Panc1 (cell line): ENCODE measurements around the gene ADAMTS4. TPM values are rescaled to one million over a fixed set of nuclear protein-coding genes. Genes with fewer than 3 reads are reported as not detected.

Experiments used
- ATAC-seq: fragments of 200-7000 bp; cut with Tn5 transposase; 2 replicates; pipeline ENCODE4 v1.9.1; 2020; ENCODE audit warnings: mild to moderate bottlenecking, moderate library complexity
- BruUV-seq: library from RNA; stranded (reverse); fragments of 400-500 nt; replicated peaks from 2 replicates; lab custom pipeline; 2021; lab: Mats Ljungman, UMichigan
- CTCF ChIA-PET: fragments of 300-600 bp; sonication (Branson Sonifier 250); formaldehyde crosslinking; loops from one replicate; lab custom pipeline; 2022; ENCODE audit warnings: antibody characterized with exemption; lab: Charles Lee
- POLR2A ChIA-PET: fragments of 300-600 bp; sonication (Branson Sonifier 250); formaldehyde crosslinking; loops from one replicate; lab custom pipeline; 2022; ENCODE audit warnings: antibody characterized with exemption; lab: Charles Lee
- DNase-seq: peaks from one replicate; pipeline ENCODE4 v3.0.0-alpha.2; 2010; ENCODE audit warnings: low read depth, low spot score
- H3K27ac ChIP-seq: 2 replicates; pipeline ENCODE4 v1.5.1; 2011; ENCODE audit warnings: mild to moderate bottlenecking, low read length, inconsistent platforms
- H3K27me3 ChIP-seq: fragments of 200-500 bp; sonication (Bioruptor generic); 2 replicates; pipeline ENCODE4 v1.6.0; 2014; ENCODE audit warnings: low read length, inconsistent platforms; ENCODE audit not compliant: control insufficient read depth, insufficient read depth
- H3K36me3 ChIP-seq: fragments of 200-500 bp; sonication (Bioruptor generic); 2 replicates; pipeline ENCODE4 v1.5.1; 2014; ENCODE audit warnings: inconsistent platforms, mild to moderate bottlenecking, low read length, moderate library complexity; ENCODE audit not compliant: control insufficient read depth, insufficient read depth
- H3K4me1 ChIP-seq: 2 replicates; pipeline ENCODE4 v1.5.1; 2011; ENCODE audit warnings: inconsistent platforms, mild to moderate bottlenecking, low read length, moderate library complexity; ENCODE audit not compliant: control insufficient read depth, insufficient read depth
- H3K4me3 ChIP-seq, 2 experiments: 2 replicates each; pipeline ENCODE4 v1.5.1; 2011 to 2012; ENCODE audit warnings: low read depth in 2 of 2, low read length in 2 of 2, mild to moderate bottlenecking in 2 of 2, inconsistent platforms in 1 of 2, moderate library complexity in 1 of 2
- H3K9me3 ChIP-seq: fragments of 200-500 bp; sonication (Bioruptor generic); 2 replicates; pipeline ENCODE4 v1.5.1; 2014; ENCODE audit warnings: low read depth, mild to moderate bottlenecking, inconsistent platforms, low read length, moderate library complexity; ENCODE audit not compliant: control insufficient read depth, insufficient read depth
- CTCF ChIP-seq: fragments of 450-650 bp; IDR thresholded peaks from 2 replicates; pipeline ENCODE4 v1.5.1; 2017; ENCODE audit warnings: mild to moderate bottlenecking
- POLR2AphosphoS5 ChIP-seq: IDR thresholded peaks from 2 replicates; pipeline ENCODE4 v1.6.1; 2012; ENCODE audit warnings: mild to moderate bottlenecking, low read depth, low read length, moderate library complexity
- REST ChIP-seq, 2 experiments: IDR thresholded peaks; 2 replicates each; pipeline ENCODE4 v1.6.1; 2011 to 2012; ENCODE audit warnings: low read depth in 2 of 2, control low read depth in 1 of 2, low read length in 1 of 2, mild to moderate bottlenecking in 1 of 2, moderate library complexity in 1 of 2; ENCODE audit not compliant: insufficient read depth in 1 of 2
- in situ Hi-C: cut with HindIII; loops from 2 replicates; pipeline ENCODE4 v1.10.0; 2016; ENCODE audit warnings: low sequenced_read_pairs, low pct_unique_long_range_greater_than_20kb
- intact Hi-C: fragments of 100-400 bp; cut with micrococcal nuclease; formaldehyde crosslinking; loops from one replicate; pipeline ENCODE4 v1.10.0; 2022; ENCODE audit not compliant: unreplicated experiment
- total RNA-seq: library from RNA; stranded (reverse); gene quantifications from one replicate; pipeline ENCODE4 v1.2.1, GENCODE V29; 2021; ENCODE audit not compliant: unreplicated experiment

Gene ADAMTS4
- total RNA-seq, 1 experiment from 2014 or later, result 0.26 TPM

DNA sequence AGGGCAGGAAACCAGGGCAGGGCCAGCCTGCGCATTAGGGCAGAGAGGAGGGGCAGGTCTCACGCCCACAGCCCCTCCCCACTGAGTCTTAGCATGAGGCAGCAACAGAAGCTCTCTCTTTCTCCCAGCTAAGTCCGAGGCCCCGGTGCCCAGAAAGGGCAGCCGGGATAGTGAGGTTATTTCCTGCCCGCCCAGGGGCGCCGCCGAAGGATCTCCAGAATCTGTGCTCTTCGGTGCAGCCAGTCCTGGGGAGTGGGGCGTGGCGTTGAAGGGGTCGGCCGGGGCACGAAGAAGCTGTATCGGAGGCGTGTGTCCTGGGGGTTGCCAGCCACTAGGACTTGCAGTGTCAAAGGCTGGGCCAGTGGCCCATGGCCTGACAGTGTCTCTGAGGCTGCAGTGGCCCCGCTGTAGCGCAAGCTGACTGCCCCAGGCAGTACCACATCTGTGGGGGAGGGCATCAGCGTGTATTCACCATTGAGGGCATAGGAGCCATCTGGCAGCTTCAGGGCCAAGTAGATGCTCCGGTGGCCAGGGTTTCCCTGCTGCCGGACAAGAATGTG, 7.8 kb downstream of the ADAMTS4 start:
- Histone ChIP-seq H3K27me3 (no peaks in the 10 kb centered on the region), H3K9me3 (no peaks in the 10 kb centered on the region), H3K36me3 (no peaks in the 10 kb centered on the region), H3K27ac (no peak overlapping the region), H3K4me1 (no peaks in the 10 kb centered on the region), H3K4me3 (no peak overlapping the region)
- BruUV-seq, result no TSS peak
- intact Hi-C loops (loop anchor here (5.0 kb wide), 1 partner anchor 181 kb away; no protein-coding TSS in a partner anchor), in situ Hi-C loops (no loop called here)
- DNase-seq (no peak), ATAC-seq (no peak)
- ChIA-PET CTCF (interaction anchor here (0.8 to 1.2 kb wide), 2 partner anchors 189 to 191 kb away, joined by 3 read pairs; no protein-coding TSS in a partner anchor), POLR2A (interaction anchor here (0.5 to 0.6 kb wide), 2 partner anchors 12 to 198 kb away, joined by 4 read pairs; no protein-coding TSS in a partner anchor)
- TF ChIP-seq REST (IDR thresholded peaks at IDR 0.05; ENCODE audit: insufficient read depth in 1 of 2, low read depth in 2 of 2, low read length in 1 of 2), result no peak

DNA sequence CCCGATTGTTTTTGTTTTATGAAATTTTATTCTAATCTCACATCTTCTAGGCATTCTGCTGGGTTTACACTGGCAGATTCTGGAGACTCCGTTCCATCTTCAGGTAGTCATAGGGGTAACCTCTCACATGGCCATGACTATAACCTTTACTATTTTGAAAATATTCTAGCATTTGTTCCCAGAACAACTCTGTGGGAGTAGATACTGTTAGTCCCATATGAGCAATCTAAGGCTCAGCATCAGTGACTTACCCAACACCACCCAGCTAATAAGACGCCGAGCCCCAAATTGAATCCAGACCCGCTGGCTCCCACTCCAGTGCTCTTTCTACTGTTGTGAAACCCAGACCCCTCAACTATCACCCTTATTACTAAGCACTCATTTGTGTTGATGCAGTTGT, 9.8 kb downstream of the ADAMTS4 start:
- DNase-seq (no peak), ATAC-seq (no peak)
- ChIA-PET POLR2A (no interaction called here), CTCF (no interaction called here)
- Histone ChIP-seq H3K4me3 (no peak overlapping the region), H3K27me3 (no peaks in the 10 kb centered on the region), H3K36me3 (no peaks in the 10 kb centered on the region), H3K27ac (no peak overlapping the region), H3K4me1 (no peaks in the 10 kb centered on the region), H3K9me3 (no peaks in the 10 kb centered on the region)
- intact Hi-C loops (no loop called here), in situ Hi-C loops (no loop called here)
- no peak for TF ChIP-seq POLR2AphosphoS5
- no peak for TF ChIP-seq CTCF
- no peak for TF ChIP-seq REST (IDR thresholded peaks at IDR 0.05; ENCODE audit: insufficient read depth in 1 of 2, low read depth in 2 of 2, low read length in 1 of 2)
- no TSS peak for BruUV-seq
